ENCODE data around the gene C16orf96. TPM values are rescaled to one million over a fixed set of nuclear protein-coding genes. Genes with fewer than 3 reads are reported as not detected.

C16orf96 gene
- total and polyA plus RNA-seq, 7 experiments from 2014 or later: 0.17 to 0.70 (median 0.64) TPM; not detected in 2

GRCh38 chr16:4510131-4510530, 46.0 kb upstream of the C16orf96 start:
- ChIA-PET CTCF (interaction anchor here (1.6 kb wide), 1 partner anchor 38 kb away, joined by 4 read pairs; no protein-coding TSS in a partner anchor), POLR2A (interaction anchor here (0.6 to 1.8 kb wide), 4 partner anchors 19 to 160 kb away, joined by 3 to 4 read pairs (median 3); no protein-coding TSS in a partner anchor)
- no peak overlapping the region for H3K4me3 Mint-ChIP-seq
- H3K36me3 Mint-ChIP-seq: peaks cover 9 to 40% (median 18%) of the 10 kb centered on the region in 5 donors
- H3K27ac Mint-ChIP-seq: peak overlapping the region in 6 of 9 donors; percentile 62 to 91 (median 80)
- intact Hi-C loops (cut with micrococcal nuclease): loop anchor here in 1 of 2 donors (10.0 kb wide), 1 partner anchor 445 kb away; the partner anchor contains the start of gene SEC14L5
- Histone ChIP-seq H3K4me3 (ENCODE audit: low read length) (no peak overlapping the region), H3K9me3 (ENCODE audit: control insufficient read depth in 2 of 3, low read length in 3 of 3) (no peaks in the 10 kb centered on the region), H3K36me3 (ENCODE audit: control insufficient read depth in 2 of 3, insufficient read depth in 3 of 3, low read length in 3 of 3) (peaks cover 19 to 75% (median 25%) of the 10 kb centered on the region in 3 experiments), H3K27ac (ENCODE audit: low read depth, low read length) (peak overlapping the region; percentile 24), H3K4me1 (ENCODE audit: control insufficient read depth in 2 of 2, insufficient read depth in 2 of 2, low read length in 2 of 2) (peaks cover 37 to 38% of the 10 kb centered on the region in 2 donors), H3K27me3 (ENCODE audit: control insufficient read depth in 2 of 2, insufficient read depth in 2 of 2, low read length in 2 of 2) (no peaks in the 10 kb centered on the region)
- no peaks in the 10 kb centered on the region for H3K9me3 Mint-ChIP-seq
- DNase-seq: no peak
- no peaks in the 10 kb centered on the region for H3K27me3 Mint-ChIP-seq
- peaks cover 32 to 73% (median 53%) of the 10 kb centered on the region in 7 donors for H3K4me1 Mint-ChIP-seq
- ATAC-seq: no peak

GRCh38 chr16:4510747-4511426, 45.3 kb upstream of the C16orf96 start:
- H3K4me3 Mint-ChIP-seq: no peak overlapping the region
- H3K4me1 ChIP-seq (ENCODE audit: control insufficient read depth in 2 of 2, insufficient read depth in 2 of 2, low read length in 2 of 2): peaks cover 38% of the 10 kb centered on the region in 2 donors
- peak overlapping the region; percentile 3 to 90 (median 72) for H3K27ac Mint-ChIP-seq
- ATAC-seq: peak; percentile 15
- no peaks in the 10 kb centered on the region for H3K9me3 Mint-ChIP-seq
- CTCF ChIA-PET: no interaction called here
- intact Hi-C loops (cut with micrococcal nuclease): loop anchor here in 1 of 2 donors (10.0 kb wide), 1 partner anchor 444 kb away; the partner anchor contains the start of gene SEC14L5
- DNase-seq: no peak
- no peaks in the 10 kb centered on the region for H3K27me3 Mint-ChIP-seq
- peaks cover 37 to 73% (median 53%) of the 10 kb centered on the region in 7 donors for H3K4me1 Mint-ChIP-seq
- H3K4me3 ChIP-seq (ENCODE audit: low read length): no peak overlapping the region
- POLR2A ChIA-PET: interaction anchor here (0.6 to 1.8 kb wide), 3 partner anchors 19 to 32 kb away, joined by 3 to 4 read pairs (median 3); no protein-coding TSS in a partner anchor
- peaks cover 9 to 40% (median 18%) of the 10 kb centered on the region in 5 donors for H3K36me3 Mint-ChIP-seq
- H3K36me3 ChIP-seq (ENCODE audit: control insufficient read depth in 2 of 3, insufficient read depth in 3 of 3, low read length in 3 of 3): peaks cover 19 to 75% (median 25%) of the 10 kb centered on the region in 3 experiments
- H3K9me3 ChIP-seq (ENCODE audit: control insufficient read depth in 2 of 3, low read length in 3 of 3): no peaks in the 10 kb centered on the region
- no peak overlapping the region for H3K27ac ChIP-seq (ENCODE audit: low read depth, low read length)
- no peaks in the 10 kb centered on the region for H3K27me3 ChIP-seq (ENCODE audit: control insufficient read depth in 2 of 2, insufficient read depth in 2 of 2, low read length in 2 of 2)

GRCh38 chr16:4511441-4512082, 44.6 kb upstream of the C16orf96 start:
- no peaks in the 10 kb centered on the region for H3K27me3 ChIP-seq (ENCODE audit: control insufficient read depth in 2 of 2, insufficient read depth in 2 of 2, low read length in 2 of 2)
- no peak overlapping the region for H3K4me3 ChIP-seq (ENCODE audit: low read length)
- Mint-ChIP-seq H3K4me3 (no peak overlapping the region), H3K27me3 (no peaks in the 10 kb centered on the region), H3K4me1 (peaks cover 34 to 72% (median 52%) of the 10 kb centered on the region in 7 donors), H3K36me3 (peaks cover 9 to 40% (median 18%) of the 10 kb centered on the region in 5 donors), H3K27ac (peak overlapping the region; percentile 43 to 90 (median 72)), H3K9me3 (no peaks in the 10 kb centered on the region)
- CTCF ChIA-PET: interaction anchor here (1.6 kb wide), 1 partner anchor 35 kb away, joined by 4 read pairs; the partner anchor contains the start of gene HMOX2
- DNase-seq: no peak
- intact Hi-C loops (cut with micrococcal nuclease): loop anchor here in 1 of 2 donors (10.0 kb wide), 1 partner anchor 443 kb away; the partner anchor contains the start of gene SEC14L5
- peak; percentile 29 for ATAC-seq
- H3K9me3 ChIP-seq (ENCODE audit: control insufficient read depth in 2 of 3, low read length in 3 of 3): no peaks in the 10 kb centered on the region
- POLR2A ChIA-PET: no interaction called here
- H3K27ac ChIP-seq (ENCODE audit: low read depth, low read length): no peak overlapping the region
- peaks cover 19 to 74% (median 25%) of the 10 kb centered on the region in 3 experiments for H3K36me3 ChIP-seq (ENCODE audit: control insufficient read depth in 2 of 3, insufficient read depth in 3 of 3, low read length in 3 of 3)
- H3K4me1 ChIP-seq (ENCODE audit: control insufficient read depth in 2 of 2, insufficient read depth in 2 of 2, low read length in 2 of 2): peaks cover 34 to 35% of the 10 kb centered on the region in 2 donors

- DNase-seq (no peak), ATAC-seq (no peak)
- Mint-ChIP-seq H3K4me1 (peaks cover 34 to 68% (median 53%) of the 10 kb centered on the region in 7 donors), H3K36me3 (peaks cover 9 to 38% (median 17%) of the 10 kb centered on the region in 5 donors), H3K27me3 (no peaks in the 10 kb centered on the region), H3K27ac (peak overlapping the region in 8 of 9 donors; percentile 51 to 79 (median 70)), H3K9me3 (no peaks in the 10 kb centered on the region), H3K4me3 (no peak overlapping the region)
- peaks cover 19 to 65% (median 23%) of the 10 kb centered on the region in 3 experiments for H3K36me3 ChIP-seq (ENCODE audit: control insufficient read depth in 2 of 3, insufficient read depth in 3 of 3, low read length in 3 of 3)
- peaks cover 26 to 30% of the 10 kb centered on the region in 2 donors for H3K4me1 ChIP-seq (ENCODE audit: control insufficient read depth in 2 of 2, insufficient read depth in 2 of 2, low read length in 2 of 2)
- no peak overlapping the region for H3K4me3 ChIP-seq (ENCODE audit: low read length)
- ChIA-PET POLR2A (no interaction called here), CTCF (interaction anchor here (1.6 kb wide), 1 partner anchor 36 kb away, joined by 4 read pairs; the partner anchor contains the start of gene HMOX2)
- no peak overlapping the region for H3K27ac ChIP-seq (ENCODE audit: low read depth, low read length)
- H3K9me3 ChIP-seq (ENCODE audit: control insufficient read depth in 2 of 3, low read length in 3 of 3): no peaks in the 10 kb centered on the region
- H3K27me3 ChIP-seq (ENCODE audit: control insufficient read depth in 2 of 2, insufficient read depth in 2 of 2, low read length in 2 of 2): no peaks in the 10 kb centered on the region
- intact Hi-C loops (cut with micrococcal nuclease): loop anchor here in 1 of 2 donors (10.0 kb wide), 1 partner anchor 442 kb away; the partner anchor contains the start of gene SEC14L5
These were observed 43.7 kb upstream of the C16orf96 start for GRCh38 chr16:4512473-4512872.

GRCh38 chr16:4513086-4513860, 42.9 kb upstream of the C16orf96 start:
- Histone ChIP-seq H3K4me1 (ENCODE audit: control insufficient read depth in 2 of 2, insufficient read depth in 2 of 2, low read length in 2 of 2) (peaks cover 24 to 30% of the 10 kb centered on the region in 2 donors), H3K4me3 (ENCODE audit: low read length) (no peak overlapping the region), H3K27ac (ENCODE audit: low read depth, low read length) (peak overlapping the region; percentile 63), H3K9me3 (ENCODE audit: control insufficient read depth in 2 of 3, low read length in 3 of 3) (no peaks in the 10 kb centered on the region), H3K36me3 (ENCODE audit: control insufficient read depth in 2 of 3, insufficient read depth in 3 of 3, low read length in 3 of 3) (peaks cover 16 to 57% (median 16%) of the 10 kb centered on the region in 3 experiments), H3K27me3 (ENCODE audit: control insufficient read depth in 2 of 2, insufficient read depth in 2 of 2, low read length in 2 of 2) (no peaks in the 10 kb centered on the region)
- CTCF ChIA-PET: interaction anchor here (3.1 kb wide), 1 partner anchor 7 kb away, joined by 15 read pairs; no protein-coding TSS in a partner anchor
- H3K4me1 Mint-ChIP-seq: peaks cover 35 to 62% (median 49%) of the 10 kb centered on the region in 7 donors
- no peak overlapping the region for H3K4me3 Mint-ChIP-seq
- DNase-seq (no peak), ATAC-seq (no peak)
- H3K27me3 Mint-ChIP-seq: no peaks in the 10 kb centered on the region
- POLR2A ChIA-PET: interaction anchor here (1.1 kb wide), 1 partner anchor 36 kb away, joined by 3 read pairs; no protein-coding TSS in a partner anchor
- H3K9me3 Mint-ChIP-seq: no peaks in the 10 kb centered on the region
- peak overlapping the region in 8 of 9 donors; percentile 67 to 94 (median 76) for H3K27ac Mint-ChIP-seq
- H3K36me3 Mint-ChIP-seq: peaks cover 4 to 30% (median 13%) of the 10 kb centered on the region in 5 donors
- intact Hi-C loops (cut with micrococcal nuclease): loop anchor here in 1 of 2 donors (10.0 kb wide), 1 partner anchor 442 kb away; the partner anchor contains the start of gene SEC14L5
